Loucy (cell line): Measurements from ENCODE around the gene SZT2.

Experiments used
- CTCF ChIP-seq: fragments of 200-600 bp; sonication (generic); conservative IDR thresholded peaks from 2 replicates; pipeline ENCODE4 v1.5.1; 2014; ENCODE audit warnings: mild to moderate bottlenecking, antibody characterized with exemption, low read length
- EZH2phosphoT487 ChIP-seq: fragments of 200-600 bp; IDR thresholded peaks from 2 replicates; pipeline ENCODE4 v1.6.1; 2018; ENCODE audit warnings: antibody characterized with exemption, mild to moderate bottlenecking, moderate library complexity, borderline replicate concordance

GRCh38 chr1:43444151-43444828 is 54.6 kb downstream of the SZT2 start:
- TF ChIP-seq CTCF (no peak), EZH2phosphoT487 (no peak)
